GM12878 (cell line): ENCODE data around the gene TMC4. TPM values are rescaled to one million over a fixed set of nuclear protein-coding genes. Genes with fewer than 3 reads are reported as not detected.

ENCODE experiments used
- ATAC-seq: fragments of 200-7000 bp; cut with Tn5 transposase; 3 replicates; pipeline ENCODE4 v1.9.1; 2020; ENCODE audit warnings: mild to moderate bottlenecking, moderate library complexity
- BruUV-seq: library from RNA; stranded (reverse); fragments of 400-500 nt; replicated peaks from 2 replicates; lab custom pipeline; 2021; lab: Mats Ljungman, UMichigan
- CTCF ChIA-PET: fragments of 300-600 bp; sonication (Branson Sonifier 250); formaldehyde crosslinking; extraction: SDS; loops from one replicate; lab custom pipeline; 2021; ENCODE audit warnings: inconsistent platforms; lab: Yijun Ruan, JAX
- POLR2A ChIA-PET: fragments of 350-600 bp; formaldehyde crosslinking; extraction: SDS; loops from one replicate; lab custom pipeline; 2021; ENCODE audit warnings: inconsistent platforms; lab: Charles Lee
- RAD21 ChIA-PET: fragments of 300-600 bp; sonication (Branson Sonifier 250); formaldehyde crosslinking; loops from one replicate; lab custom pipeline; 2023; ENCODE audit warnings: antibody characterized with exemption; ENCODE audit not compliant: unreplicated experiment; lab: Charles Lee
- SMC1A ChIA-PET: fragments of 300-600 bp; sonication (Branson Sonifier 250); formaldehyde crosslinking; loops from one replicate; lab custom pipeline; 2023; ENCODE audit not compliant: unreplicated experiment, uncharacterized antibody; lab: Charles Lee
- DNase-seq: peaks from one replicate; pipeline ENCODE4 v3.0.0-alpha.2; 2011; ENCODE audit warnings: low read depth, low spot score
- FAIRE-seq: peaks from 3 replicates; lab custom pipeline; 2011; peaks lifted over from hg19 to GRCh38; lab: Jason Lieb, UNC
- H2AFZ ChIP-seq: 2 replicates; pipeline ENCODE4 v1.6.0; 2011; ENCODE audit warnings: low read depth, low read length, control low read depth; ENCODE audit not compliant: control insufficient read depth
- H3K27ac ChIP-seq: 2 replicates; pipeline ENCODE4 v1.5.1; 2011; ENCODE audit warnings: control low read depth; ENCODE audit not compliant: control insufficient read depth, insufficient read depth
- H3K27me3 ChIP-seq, 2 experiments: replicated peaks in 1 of 2; 2 replicates each; pipeline versions ENCODE4 v1.6.0 to v1.6.1; 2011; ENCODE audit warnings: low read length in 1 of 2; ENCODE audit not compliant: control insufficient read depth in 2 of 2, insufficient read depth in 2 of 2
- H3K36me3 ChIP-seq, 2 experiments: 2 replicates each; pipeline ENCODE4 v1.5.1; 2011; ENCODE audit warnings: low read length in 1 of 2; ENCODE audit not compliant: control insufficient read depth in 2 of 2, insufficient read depth in 2 of 2
- H3K4me1 ChIP-seq: 2 replicates; pipeline ENCODE4 v1.6.1; 2011; ENCODE audit warnings: mild to moderate bottlenecking, low read length, moderate library complexity, mixed read lengths; ENCODE audit not compliant: control insufficient read depth, insufficient read depth
- H3K4me2 ChIP-seq: 2 replicates; pipeline ENCODE4 v1.6.0; 2011; ENCODE audit warnings: control low read depth; ENCODE audit not compliant: control insufficient read depth, insufficient read depth
- H3K4me3 ChIP-seq: fragments of 200-600 bp; sonication (generic); 2 replicates; pipeline ENCODE4 v1.5.1; 2016
- H3K79me2 ChIP-seq: 2 replicates; pipeline ENCODE4 v1.6.0; 2011; ENCODE audit warnings: low read length; ENCODE audit not compliant: control insufficient read depth, insufficient read depth
- H3K9ac ChIP-seq: 2 replicates; pipeline ENCODE4 v1.8.0; 2011; ENCODE audit warnings: low read length, control low read depth, mixed read lengths; ENCODE audit not compliant: control insufficient read depth, insufficient read depth
- H3K9me3 ChIP-seq: replicated peaks from 3 replicates; pipeline ENCODE4 v1.5.1; 2011; ENCODE audit warnings: mild to moderate bottlenecking, low read length; ENCODE audit not compliant: control insufficient read depth, insufficient read depth
- H4K20me1 ChIP-seq: 2 replicates; pipeline ENCODE4 v1.6.0; 2011; ENCODE audit not compliant: control insufficient read depth, insufficient read depth
- ASH2L ChIP-seq: fragments of 300-600, 200-600 bp; sonication (generic); IDR thresholded peaks from 2 replicates; pipeline ENCODE4 v1.6.1; 2017; ENCODE audit warnings: low read depth, mild to moderate bottlenecking, borderline replicate concordance
- CHD1 ChIP-seq: IDR thresholded peaks from 2 replicates; pipeline ENCODE4 v1.6.1; 2012; ENCODE audit warnings: low read depth, low read length, improper control_type of control experiment
- CHD4 ChIP-seq: fragments of 200-600 bp; sonication (generic); IDR thresholded peaks from 2 replicates; pipeline ENCODE4 v1.6.1; 2016; ENCODE audit warnings: mild to moderate bottlenecking
- CREM ChIP-seq: IDR thresholded peaks from 2 replicates; pipeline ENCODE4 v1.6.1; 2014; ENCODE audit warnings: antibody characterized with exemption, low read depth
- ESRRA ChIP-seq: IDR thresholded peaks from 2 replicates; pipeline ENCODE4 v1.6.1; 2012; ENCODE audit warnings: mild to moderate bottlenecking, low read length, improper control_type of control experiment
- HDAC2 ChIP-seq: fragments of 200-600 bp; sonication (generic); IDR thresholded peaks from 2 replicates; pipeline ENCODE4 v1.6.1; 2017
- HDGF ChIP-seq: fragments of 450-650 bp; IDR thresholded peaks from 2 replicates; pipeline ENCODE4 v1.6.1; 2016; ENCODE audit warnings: antibody characterized with exemption
- JUNB ChIP-seq: IDR thresholded peaks from 2 replicates; pipeline ENCODE4 v1.6.1; 2016; ENCODE audit warnings: antibody characterized with exemption, mild to moderate bottlenecking
- JUND ChIP-seq: IDR thresholded peaks from 2 replicates; pipeline ENCODE4 v1.6.1; 2012; ENCODE audit warnings: low read depth, mild to moderate bottlenecking, low read length, improper control_type of control experiment, moderate library complexity
- MLLT1 ChIP-seq: fragments of 450-650 bp; IDR thresholded peaks from 2 replicates; pipeline ENCODE4 v1.6.1; 2016; ENCODE audit warnings: mild to moderate bottlenecking
- PAX8 ChIP-seq: fragments of 450-650 bp; IDR thresholded peaks from 2 replicates; pipeline ENCODE4 v1.6.1; 2017; ENCODE audit warnings: mild to moderate bottlenecking, moderate library complexity
- RAD21 ChIP-seq: IDR thresholded peaks from 2 replicates; pipeline ENCODE4 v1.6.1; 2011; ENCODE audit warnings: mild to moderate bottlenecking, low read depth, low read length, moderate library complexity; ENCODE audit not compliant: insufficient read depth
- RB1 ChIP-seq: fragments of 450-650 bp; formaldehyde crosslinking; IDR thresholded peaks from 2 replicates; pipeline ENCODE4 v1.6.1; 2017; ENCODE audit warnings: mild to moderate bottlenecking, borderline replicate concordance
- RBBP5 ChIP-seq: fragments of 200-600 bp; sonication (generic); conservative IDR thresholded peaks from 2 replicates; pipeline ENCODE4 v1.6.1; 2016
- SIN3A ChIP-seq: IDR thresholded peaks from 2 replicates; pipeline ENCODE4 v1.6.1; 2012; ENCODE audit warnings: low read depth, low read length, improper control_type of control experiment
- SIX5 ChIP-seq: IDR thresholded peaks from 2 replicates; pipeline ENCODE4 v1.6.1; 2011; ENCODE audit warnings: mild to moderate bottlenecking, low read depth, low read length, moderate library complexity; ENCODE audit not compliant: severe bottlenecking
- TCF3 ChIP-seq: IDR thresholded peaks from 2 replicates; pipeline ENCODE4 v1.6.1; 2012; ENCODE audit warnings: low read depth, mild to moderate bottlenecking, low read length, borderline replicate concordance; ENCODE audit not compliant: insufficient read depth
- ZBTB11 ChIP-seq: fragments of 450-650 bp; formaldehyde crosslinking; IDR thresholded peaks from 2 replicates; pipeline ENCODE4 v1.5.0; 2022; ENCODE audit warnings: mild to moderate bottlenecking, missing genetic modification characterization
- WGBS: methylation state at CpG from one replicate; pipeline ENCODE4 v1.1.6; 2016; ENCODE audit warnings: low lambda C conversion rate; ENCODE audit not compliant: insufficient replicate concordance, insufficient coverage; ENCODE audit errors: missing lambda C conversion rate; 5-methylcytosine and 5-hydroxymethylcytosine counted together
- in situ Hi-C: fragments of 300-500 bp; cut with MboI; formaldehyde crosslinking; loops from 9 replicates; pipeline ENCODE4 v1.14.3; 2018; ENCODE audit warnings: mixed read lengths
- intact Hi-C: fragments of 100-400 bp; cut with micrococcal nuclease; formaldehyde crosslinking; loops from one replicate; pipeline ENCODE4 v1.14.2; 2022; ENCODE audit not compliant: unreplicated experiment
- polyA plus RNA-seq, 11 experiments: library from polyadenylated mRNA; depleted of rRNA in 4 of 11; unstranded in 6 of 11; stranded (reverse) in 5 of 11; fragments of >200 nt; fragmentation: Nextera tagmentation in 4 of 11; fragmentation: Illumina TruSeq in 1 of 11; extraction: Ambion mirVana in 4 of 11; extraction: Trizol in 1 of 11; gene quantifications; 1 replicate in 1 of 11; 2 replicates in 10 of 11; pipeline versions ENCODE4 v1.2.1 to v1.2.3, GENCODE V29; 2011 to 2016; ENCODE audit warnings: inconsistent platforms in 2 of 11, missing spikeins in 2 of 11, low read depth in 1 of 11
- total RNA-seq, 4 experiments: library from RNA; depleted of rRNA in 3 of 4; stranded (reverse); fragments of >200 nt in 3 of 4; fragmentation: Illumina TruSeq in 1 of 4; extraction: Trizol in 1 of 4; gene quantifications; 2 replicates each; pipeline versions ENCODE4 v1.2.1 to v1.2.3, GENCODE V29; 2013 to 2021

Gene TMC4
- total and polyA plus RNA-seq, 10 of the 15 experiments (the other 5 are each of a cell fraction or from before 2014, with no cell fraction given) = 0.33 to 0.83 (median 0.74) TPM; not detected in 7

GRCh38 chr19:54207983-54208783 is 35.2 kb upstream of the TMC4 start (continued):
- TF ChIP-seq HDAC2 = no peak
- TF ChIP-seq CHD4 = no peak
- no peak for TF ChIP-seq RB1
- TF ChIP-seq MLLT1 = peak; percentile 80
- no peak; the same call in 1 of the 2 replicates for TF ChIP-seq HDGF
- no peak for TF ChIP-seq JUND
- TF ChIP-seq ESRRA = no peak
- TF ChIP-seq, all 136 proteins: peak for 61

- Histone ChIP-seq H3K4me2 (peak overlapping the region; percentile 91), H3K36me3 (peaks cover 21 to 31% of the 10 kb centered on the region in 2 experiments), H3K27ac (peak overlapping the region; percentile 35), H3K79me2 (peaks cover 40% of the 10 kb centered on the region), H2AFZ (no peak overlapping the region), H3K9ac (no peak overlapping the region), H3K9me3 (no peaks in the 10 kb centered on the region), H3K27me3 (no peaks in the 10 kb centered on the region), H3K4me3 (peak overlapping the region; percentile 24; the same call in 1 of the 2 replicates), H4K20me1 (peaks cover 19% of the 10 kb centered on the region), H3K4me1 (peaks cover 66% of the 10 kb centered on the region)
- WGBS = 16% methylated on average over 5 of the region's 5 CpGs
- ChIA-PET POLR2A (interaction anchor here (1.0 to 2.2 kb wide), 2 partner anchors 9 to 19 kb away, joined by 3 to 12 read pairs; partner anchors contain the start of gene MBOAT7), CTCF (interaction anchor here (1.0 kb wide), 1 partner anchor 27 kb away, joined by 3 read pairs; no protein-coding TSS in a partner anchor), SMC1A (interaction anchor here (1.0 to 1.4 kb wide), 3 partner anchors 13 to 18 kb away, joined by 4 read pairs; partner anchors contain the start of gene MBOAT7), RAD21 (interaction anchor here (0.5 to 1.5 kb wide), 2 partner anchors 19 to 133 kb away, joined by 3 to 4 read pairs; no protein-coding TSS in a partner anchor)
- FAIRE-seq (no peak), DNase-seq (no peak), ATAC-seq (no peak)
- no peak for TF ChIP-seq PAX8
- TF ChIP-seq SIN3A = no peak
- TF ChIP-seq MLLT1 = no peak
- no peak for TF ChIP-seq SIX5
- no peak for TF ChIP-seq ASH2L
- TF ChIP-seq ZBTB11 = no peak
- TF ChIP-seq TCF3 = no peak
- no peak for TF ChIP-seq JUNB
- no peak for TF ChIP-seq CREM
- no peak for TF ChIP-seq CHD1
- TF ChIP-seq RAD21 = no peak
- TF ChIP-seq RBBP5 = no peak
- in situ Hi-C loops (no loop called here), intact Hi-C loops (no loop called here)
- BruUV-seq = no TSS peak
Observed at GRCh38 chr19:54207676-54207982, 34.7 kb upstream of the TMC4 start.
